Effector CD8-positive, alpha-beta T cell (primary cell): ENCODE data around the gene CFAP54.
"Not testable (repeated sequence)": the region's sequence is repeated elsewhere in the genome, so short reads cannot be mapped to it uniquely, and the experiment has no call there.

Experiments
- DNase-seq: peaks from one replicate; lab custom pipeline; 2025; lab: John Stamatoyannopoulos, UW

CFAP54 gene

DNA sequence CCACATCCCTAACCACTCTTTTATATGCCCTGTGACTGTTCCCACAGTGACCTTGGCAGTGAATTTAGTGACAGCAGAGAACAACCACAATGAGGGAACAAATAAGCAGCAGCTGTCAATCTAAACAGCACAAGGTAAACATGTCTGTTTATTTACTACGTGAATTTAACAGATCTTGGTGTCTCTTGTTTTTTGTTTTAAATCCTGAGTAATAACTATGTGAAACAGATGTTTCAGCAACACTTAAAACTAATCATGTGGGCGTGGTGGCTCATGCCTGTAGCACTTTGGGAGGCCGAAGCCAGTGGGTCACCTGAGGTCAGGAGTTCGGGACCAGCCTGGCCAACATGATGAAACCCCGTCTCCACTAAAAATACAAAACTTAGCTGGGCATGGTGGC is 17.0 kb upstream of the CFAP54 start:
- DNase-seq = no peak

DNA sequence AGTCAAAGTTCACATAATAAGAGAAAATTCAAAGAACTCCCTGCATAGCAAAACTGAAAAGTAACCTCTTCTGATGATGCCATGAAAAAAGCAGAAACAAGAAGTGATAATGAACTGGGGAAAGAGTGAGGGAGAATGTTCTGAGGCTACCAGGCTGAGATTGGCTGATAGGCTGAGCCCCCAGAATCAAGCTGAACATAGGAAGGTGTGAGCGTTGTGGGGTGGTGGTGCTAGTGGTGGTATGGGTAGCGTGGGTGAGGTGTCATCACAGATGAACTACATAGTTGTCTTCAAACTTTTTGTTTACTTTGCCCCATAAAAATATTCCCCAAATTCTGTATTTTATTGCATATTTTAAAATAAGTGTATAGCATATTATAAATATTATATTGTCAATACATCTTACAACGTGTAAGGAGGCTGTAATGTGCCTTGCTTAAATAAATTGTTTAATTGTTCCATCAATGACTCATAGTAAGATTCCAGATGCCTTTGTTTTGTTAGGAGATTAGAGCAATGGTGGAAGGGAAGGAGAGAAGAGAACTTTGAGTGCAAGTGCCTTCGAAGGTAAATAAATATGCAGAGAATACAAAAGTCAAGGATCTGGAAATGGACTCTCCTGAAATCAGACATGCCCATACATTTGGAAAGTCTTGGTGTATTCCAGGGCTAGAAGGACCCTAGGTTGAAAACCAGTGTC is 15.8 kb upstream of the CFAP54 start:
- no peak for DNase-seq

DNA sequence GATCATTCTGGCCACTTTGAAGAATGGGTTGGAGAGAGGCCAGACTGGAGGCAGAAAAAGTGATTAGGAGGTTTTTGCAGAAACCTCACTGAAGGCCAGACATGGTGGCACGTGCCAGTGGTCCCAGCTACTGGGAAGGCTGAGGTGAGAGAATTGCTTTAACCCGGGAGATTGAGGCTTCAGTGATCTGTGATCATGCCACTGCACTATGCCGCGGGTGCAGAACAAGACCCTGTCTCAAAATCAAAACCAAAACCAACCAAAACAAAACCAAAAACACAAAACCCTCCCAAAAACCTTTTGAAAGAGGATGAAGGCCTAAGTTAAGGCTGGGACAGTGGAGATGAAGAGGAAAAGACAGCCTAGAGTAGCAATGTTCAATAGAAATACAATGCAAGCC is 15.2 kb upstream of the CFAP54 start:
- DNase-seq = no peak

DNA sequence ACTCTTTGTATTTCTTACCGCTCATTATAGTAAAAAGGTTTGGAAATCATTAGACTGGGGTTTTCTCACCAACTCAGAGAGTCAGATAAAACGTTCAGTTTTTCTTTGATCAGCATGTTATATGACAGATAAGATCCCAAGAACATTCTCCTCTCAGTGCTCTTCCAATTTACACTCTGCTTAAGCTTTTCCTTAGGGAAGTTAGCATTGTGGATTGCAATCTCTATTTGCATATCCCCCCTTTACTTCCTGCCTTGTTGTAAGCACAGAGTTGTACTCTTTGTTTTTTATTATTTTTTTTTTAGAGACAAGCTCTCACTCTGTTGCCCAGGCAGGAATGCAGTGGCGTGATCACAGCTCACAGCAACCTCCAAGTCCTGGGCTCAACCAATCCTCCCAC is 11.4 kb upstream of the CFAP54 start:
- no peak for DNase-seq

DNA sequence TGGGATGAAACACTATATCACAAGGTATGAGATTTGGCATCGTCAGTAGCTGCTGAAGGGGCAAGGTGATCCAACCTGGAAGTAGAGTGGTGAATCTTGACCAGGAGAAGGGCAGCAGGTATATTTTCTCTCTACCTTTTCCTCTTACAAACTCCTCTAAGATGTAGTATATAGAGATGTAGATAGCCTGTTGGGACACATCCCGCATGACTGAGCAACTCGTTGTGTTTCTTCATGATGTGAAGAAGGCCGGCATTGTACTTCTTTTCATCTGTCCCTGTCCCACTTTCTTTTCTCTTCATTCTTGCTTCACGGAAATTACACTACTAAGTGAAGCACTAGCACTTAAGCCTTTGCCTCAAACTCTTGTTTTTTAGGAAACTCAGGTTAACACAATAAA is 7.3 kb upstream of the CFAP54 start:
- no peak for DNase-seq

DNA sequence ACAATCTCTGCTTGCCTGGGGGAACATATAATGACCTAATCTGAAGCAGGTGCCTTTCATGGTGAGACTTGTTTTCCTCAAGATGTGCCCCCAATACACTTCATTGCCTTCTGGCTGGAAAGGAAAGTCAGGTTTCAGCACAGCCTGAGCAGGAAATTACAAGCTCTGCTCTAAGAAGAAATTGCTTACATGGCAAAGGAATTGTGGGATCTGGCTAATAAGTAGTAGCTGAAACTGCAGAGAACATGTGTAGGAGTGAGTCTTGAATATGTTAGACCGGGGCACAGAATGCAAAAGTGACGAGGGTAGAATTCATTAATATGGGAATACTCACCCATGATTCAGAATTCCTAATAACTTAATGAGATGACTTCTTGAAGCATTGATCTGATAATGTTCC is 6.3 kb upstream of the CFAP54 start:
- no peak for DNase-seq

DNA sequence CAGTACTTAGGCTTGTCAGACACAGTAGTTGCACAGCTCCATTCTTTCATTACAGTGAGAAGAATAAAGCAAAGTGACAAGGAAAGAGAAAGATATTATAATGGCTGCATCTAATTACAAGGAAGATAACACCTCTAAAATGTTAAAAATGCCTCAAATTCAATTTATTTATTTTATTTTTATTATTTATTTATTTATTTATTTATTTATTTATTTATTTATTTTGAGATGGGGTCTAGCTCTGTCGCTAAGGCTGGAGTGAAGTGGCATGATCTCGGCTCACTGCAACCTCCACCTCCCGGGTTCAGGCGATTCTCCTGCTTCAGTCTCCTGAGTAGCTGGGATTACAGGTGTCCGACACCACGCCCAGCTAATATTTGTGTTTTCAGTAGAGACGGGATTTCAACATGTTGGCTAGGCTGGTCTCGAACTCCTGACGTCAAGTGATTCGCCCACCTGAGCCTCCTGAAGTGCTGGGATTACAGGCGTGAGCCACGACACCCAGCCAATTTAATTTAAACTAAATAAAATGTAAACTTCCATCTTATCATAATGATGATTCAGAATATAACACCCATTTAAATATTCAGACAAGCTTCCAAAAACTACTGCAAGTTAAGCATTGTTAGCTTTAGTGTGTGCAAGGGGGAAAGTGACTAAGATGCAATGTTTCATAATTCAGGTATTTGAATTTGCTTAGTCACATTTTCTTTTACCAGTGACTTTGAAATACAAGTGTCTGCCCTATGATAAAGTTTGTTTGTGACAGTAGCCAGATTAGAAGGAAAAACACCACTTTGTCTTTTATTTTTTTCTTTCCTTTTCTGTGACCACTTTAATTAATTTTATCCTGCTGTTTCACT is 2.4 kb upstream of the CFAP54 start:
- DNase-seq = no peak

DNA sequence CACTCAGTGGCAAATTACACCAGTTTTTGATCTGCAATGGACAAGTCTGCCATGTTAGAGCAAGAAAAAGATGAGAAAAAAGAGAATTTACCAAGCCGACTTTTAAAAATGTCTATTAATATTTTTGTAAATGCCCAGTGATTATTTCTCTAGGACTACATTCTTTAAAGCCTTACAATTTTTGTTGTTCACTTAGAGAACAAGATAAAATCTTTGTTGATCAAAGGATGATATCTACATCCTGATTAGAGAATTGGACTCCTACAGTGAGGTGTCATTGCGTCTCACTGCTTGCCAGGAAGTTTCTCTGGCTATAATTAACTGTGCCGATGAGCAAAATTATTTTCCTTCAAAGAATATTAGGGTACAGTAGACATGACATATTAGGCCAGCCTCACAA is 1.7 kb upstream of the CFAP54 start:
- DNase-seq = no peak

DNA sequence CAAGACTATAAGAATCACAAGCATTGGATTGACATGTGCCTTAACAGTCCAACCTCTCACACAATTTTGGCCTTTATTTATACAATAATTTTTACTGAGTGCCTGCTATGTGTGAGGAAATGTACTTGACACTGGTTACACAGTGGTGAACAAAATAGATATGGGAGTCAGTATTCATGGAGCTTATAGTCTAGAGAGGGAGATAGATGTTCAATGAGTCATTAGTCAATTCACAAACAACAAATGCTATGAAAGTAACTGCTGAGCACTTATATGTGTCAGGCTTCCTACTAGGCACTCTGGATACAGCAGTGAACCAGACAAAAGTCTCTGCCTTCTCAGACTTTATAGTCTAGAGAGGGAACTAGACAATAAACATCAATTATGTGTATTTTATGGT is 3.7 kb downstream of the CFAP54 start:
- no peak for DNase-seq

DNA sequence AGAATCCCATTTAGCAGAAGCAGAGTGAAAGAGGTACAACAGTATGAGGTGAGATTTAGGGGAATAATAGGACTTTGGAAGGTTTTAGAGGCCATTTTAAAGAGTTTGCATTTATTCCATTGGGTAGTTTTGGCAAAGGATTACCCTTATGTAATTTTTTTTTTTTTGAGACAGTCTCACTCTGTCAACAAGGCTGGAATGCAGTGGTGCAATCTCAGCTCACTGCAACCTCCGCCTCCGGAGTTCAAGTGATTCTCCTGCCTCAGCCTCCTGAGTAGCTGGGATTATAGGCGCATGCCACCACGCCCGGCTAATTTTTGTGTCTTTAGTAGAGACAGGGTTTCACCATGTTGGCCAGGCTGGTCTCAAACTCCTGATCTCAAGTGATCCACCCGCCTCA is 4.8 kb downstream of the CFAP54 start:
- DNase-seq = not testable (repeated sequence)

DNA sequence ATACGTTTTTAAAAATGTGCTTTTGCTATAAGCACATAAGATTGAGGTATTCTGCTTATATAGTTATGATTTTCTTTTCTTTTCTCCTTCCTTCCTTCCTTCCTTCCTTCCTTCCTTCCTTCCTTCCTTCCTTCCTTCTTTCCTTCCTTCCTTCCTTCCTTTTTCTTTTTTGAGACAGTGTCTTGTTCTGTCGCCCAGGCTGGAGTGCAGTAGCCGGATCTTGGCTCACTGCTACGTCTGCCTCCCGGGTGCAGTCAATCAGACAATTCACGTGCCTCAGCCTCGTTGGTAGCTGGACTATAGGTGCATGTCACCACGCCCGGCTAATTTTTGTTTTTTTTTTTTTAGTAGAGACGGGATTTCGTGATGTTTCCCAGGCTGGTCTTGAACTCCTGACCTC is 5.8 kb downstream of the CFAP54 start:
- no peak for DNase-seq

DNA sequence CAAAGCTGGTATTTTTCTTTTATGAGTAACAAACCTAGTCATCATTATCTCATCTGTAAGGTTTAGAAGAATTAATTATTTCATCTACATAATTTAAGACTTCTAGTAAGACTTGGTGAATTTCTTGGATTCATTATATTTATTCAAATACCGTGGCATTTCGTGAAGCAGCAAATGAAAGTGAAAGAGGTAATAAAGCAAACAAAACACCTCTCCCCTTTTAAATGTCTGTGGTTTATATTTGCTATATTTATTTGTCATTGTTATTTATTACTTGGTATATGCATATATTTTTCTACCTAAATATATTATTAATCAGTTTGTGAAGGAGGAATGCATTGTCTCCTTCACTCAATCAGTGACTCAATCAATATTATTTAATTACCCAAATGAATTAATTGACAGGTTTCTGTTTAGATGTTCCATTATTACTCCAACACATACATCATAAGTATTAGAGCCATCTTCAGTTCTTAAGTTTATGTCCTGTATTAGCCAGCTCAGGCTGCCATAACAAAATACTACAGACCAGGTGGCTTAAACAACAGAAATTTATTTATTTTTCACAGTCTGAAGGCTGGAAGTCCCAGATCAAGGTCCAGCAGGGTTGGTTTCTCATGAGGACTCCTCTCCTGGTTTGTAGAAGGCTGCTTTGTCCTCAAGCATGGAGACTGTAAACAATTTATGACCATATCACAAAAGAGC is 6.6 kb downstream of the CFAP54 start:
- no peak for DNase-seq

DNA sequence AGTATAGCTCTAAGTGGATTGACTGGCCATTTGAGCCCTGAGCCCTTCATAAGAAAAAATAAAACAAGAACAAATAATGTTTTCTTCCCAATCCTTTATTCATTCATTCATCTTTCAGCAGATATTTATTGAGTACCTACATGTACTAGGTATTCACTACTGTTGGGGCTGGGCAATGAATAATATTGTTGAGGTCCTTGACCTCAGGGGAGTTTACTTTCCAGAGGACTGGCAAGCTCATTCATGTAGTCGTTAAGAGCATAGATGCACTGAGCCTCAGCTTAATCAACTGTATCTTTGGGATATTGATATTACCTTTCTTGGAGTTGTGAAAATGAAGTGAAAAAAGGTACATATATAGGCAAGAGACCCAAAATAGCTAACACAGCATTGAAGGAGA is 7.6 kb downstream of the CFAP54 start:
- no peak for DNase-seq

DNA sequence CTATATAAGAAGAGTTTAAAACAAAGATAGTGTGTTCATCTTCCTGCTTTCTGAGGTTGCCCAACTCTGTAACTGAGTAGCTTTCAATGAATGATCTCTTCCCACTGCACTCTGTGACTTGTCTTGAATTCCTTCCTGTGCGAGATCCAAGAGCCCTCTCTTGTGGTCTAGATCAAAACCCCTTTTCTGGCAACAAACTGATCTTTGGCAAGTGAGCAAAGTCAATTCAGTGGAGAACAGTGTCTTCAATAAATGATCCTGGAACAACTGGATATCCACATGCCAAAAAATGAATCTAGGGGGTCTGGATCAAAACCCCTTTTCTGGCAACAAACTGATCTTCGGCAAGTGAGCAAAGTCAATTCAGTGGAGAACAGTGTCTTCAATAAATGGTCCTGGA is 8.5 kb downstream of the CFAP54 start:
- no peak for DNase-seq

DNA sequence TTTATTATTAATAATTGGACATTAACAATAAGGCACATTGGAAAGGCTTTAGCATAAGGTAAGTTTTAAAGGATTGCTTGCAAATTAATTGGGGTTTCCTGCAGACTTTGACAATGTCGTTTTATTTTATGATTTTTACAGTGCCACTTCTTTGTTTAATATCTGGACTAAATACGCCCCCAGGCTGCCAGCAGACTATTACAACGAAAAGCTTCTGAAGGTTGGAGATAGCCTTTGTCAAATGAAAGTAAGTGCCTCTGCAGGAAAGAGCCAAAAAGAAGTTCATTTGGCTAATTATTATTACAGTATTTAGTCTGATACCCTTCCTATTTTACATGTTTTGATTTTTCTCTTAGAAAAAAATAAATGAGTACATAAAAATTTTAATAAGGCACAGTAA is 11.3 kb downstream of the CFAP54 start:
- no peak for DNase-seq

DNA sequence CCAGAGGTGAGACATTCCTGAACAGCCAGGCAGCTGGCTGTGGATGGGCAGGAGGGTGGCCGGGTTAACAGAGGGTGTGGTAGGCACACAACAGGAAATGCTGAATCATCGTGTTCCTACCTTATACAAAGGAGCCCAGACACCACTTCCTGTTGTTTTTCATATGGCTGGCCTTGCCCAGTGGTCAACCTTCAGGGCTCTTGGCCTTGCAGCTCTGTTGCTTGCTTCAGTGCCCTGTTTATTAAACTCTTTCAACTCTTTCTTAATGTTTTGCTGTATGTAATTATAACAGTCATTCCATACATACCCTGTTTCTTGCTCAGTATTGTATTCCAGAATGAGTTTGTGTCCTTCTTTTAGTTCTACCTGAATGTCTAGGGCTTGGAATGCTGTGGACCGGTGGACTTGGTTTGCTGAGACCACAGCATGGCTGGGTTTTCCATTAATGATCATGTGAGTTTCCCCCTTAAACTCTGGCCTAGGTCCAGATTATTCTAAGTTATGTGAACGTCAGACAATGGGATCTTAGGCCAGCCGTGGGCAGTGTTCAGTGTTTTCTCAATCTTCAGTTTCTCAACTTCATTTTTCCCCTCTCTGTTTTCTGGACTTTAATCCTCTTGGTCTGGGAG is 11.9 kb downstream of the CFAP54 start:
- DNase-seq = no peak

DNA sequence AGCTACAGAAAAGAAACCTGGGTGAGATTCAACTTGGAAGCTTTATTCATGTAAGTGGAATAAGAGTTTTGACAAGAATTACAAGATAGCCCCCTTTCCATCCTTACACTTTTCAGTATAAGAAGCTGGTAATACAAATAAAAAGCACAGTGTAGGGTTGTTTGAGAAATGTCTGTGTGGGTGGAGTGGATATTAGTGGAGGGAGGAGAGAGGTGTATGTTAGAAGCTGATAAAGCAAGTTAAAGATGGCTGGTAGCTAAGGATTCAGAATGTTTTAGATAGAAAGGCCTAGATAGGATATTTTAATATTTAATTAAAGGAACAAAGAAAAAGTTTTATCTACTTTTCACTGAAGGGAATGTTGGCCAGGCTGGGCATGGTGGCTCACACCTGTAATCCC is 12.5 kb downstream of the CFAP54 start:
- no peak for DNase-seq

DNA sequence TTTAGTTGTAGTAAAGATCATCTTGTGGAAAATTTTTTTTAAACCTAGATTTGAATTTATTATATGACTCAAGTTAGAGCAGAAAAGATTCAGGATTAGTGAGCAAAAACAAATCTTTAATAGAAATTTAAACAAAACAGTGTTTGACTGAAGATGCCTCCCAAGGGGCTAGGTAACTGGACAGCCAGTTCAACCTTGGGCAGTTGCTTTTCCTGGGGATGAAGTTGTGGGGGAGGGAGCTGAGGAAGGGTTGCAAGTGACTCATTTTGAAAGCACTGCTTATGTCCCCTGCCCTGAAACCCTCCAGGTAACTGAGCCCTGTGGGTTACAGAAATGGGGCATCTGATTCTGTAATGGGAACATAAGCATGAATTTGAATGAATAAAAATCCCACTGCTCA is 13.1 kb downstream of the CFAP54 start:
- DNase-seq = no peak

DNA sequence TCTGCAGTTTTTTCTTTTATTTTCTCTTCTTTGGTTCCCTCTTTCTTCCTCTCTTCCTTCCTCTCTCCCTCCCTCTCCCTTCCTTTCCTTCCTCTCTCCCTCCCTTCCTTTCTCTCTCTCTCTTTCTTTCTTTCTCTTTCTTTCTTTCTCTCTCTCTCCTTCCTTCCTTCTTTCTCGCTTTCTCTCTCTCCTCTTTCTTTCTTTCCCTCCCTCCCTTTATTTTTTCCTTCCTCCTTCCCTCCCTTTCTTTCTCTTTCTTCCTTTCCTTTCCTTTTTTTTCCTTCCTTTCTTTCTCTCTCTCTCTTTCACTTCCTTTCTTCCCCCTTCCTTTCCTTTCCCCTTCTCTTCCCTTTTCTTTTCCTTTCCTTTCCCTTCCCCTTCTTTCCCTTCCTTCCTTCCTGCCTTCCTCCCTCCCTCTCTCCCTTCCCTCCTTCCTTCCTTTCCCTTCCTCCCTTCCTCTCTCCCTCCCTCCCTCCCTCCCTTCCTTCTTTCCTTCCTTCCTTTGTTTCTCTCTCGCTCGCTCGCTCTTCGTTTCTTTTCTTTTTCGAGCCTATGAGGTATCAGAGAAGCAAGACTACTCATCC is 13.7 kb downstream of the CFAP54 start:
- no peak for DNase-seq

DNA sequence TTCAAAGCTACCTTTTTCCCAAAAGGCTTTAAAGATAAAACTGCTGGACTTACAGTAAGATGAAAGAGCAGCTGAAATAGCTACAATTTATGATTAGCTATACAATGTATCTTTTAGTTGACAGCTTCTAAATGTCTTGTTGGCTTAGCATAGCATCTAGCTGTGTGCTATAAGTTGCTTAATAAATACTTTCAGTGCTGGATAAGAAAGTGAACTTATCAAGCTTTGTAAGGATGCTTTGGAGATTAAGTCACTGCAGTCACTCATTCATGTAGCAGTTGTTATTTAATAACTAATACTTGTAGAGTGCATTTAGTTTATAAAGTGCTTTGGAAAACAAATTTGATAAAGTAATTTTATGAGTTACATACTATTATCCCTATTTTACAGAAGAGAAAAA is 14.6 kb downstream of the CFAP54 start:
- no peak for DNase-seq

DNA sequence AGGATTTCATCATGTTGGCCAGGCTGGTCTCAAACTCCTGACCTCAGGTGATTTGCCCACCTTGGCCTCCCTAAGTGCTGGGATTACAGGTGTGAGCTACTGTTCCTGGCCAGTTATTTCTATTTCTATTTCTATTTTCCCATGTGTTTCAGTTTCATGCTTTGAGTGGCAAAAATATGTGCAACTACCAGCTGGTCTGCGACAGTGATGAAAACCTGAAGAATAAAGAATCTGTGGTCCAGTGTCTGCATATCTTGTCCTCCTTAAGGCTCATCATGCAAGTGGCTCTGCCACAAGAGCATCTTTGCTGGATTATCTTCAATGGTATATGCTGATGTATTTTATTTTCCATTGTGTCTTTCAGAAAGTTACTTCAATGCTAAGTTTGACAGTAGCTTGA is 17.4 kb downstream of the CFAP54 start:
- DNase-seq = no peak

DNA sequence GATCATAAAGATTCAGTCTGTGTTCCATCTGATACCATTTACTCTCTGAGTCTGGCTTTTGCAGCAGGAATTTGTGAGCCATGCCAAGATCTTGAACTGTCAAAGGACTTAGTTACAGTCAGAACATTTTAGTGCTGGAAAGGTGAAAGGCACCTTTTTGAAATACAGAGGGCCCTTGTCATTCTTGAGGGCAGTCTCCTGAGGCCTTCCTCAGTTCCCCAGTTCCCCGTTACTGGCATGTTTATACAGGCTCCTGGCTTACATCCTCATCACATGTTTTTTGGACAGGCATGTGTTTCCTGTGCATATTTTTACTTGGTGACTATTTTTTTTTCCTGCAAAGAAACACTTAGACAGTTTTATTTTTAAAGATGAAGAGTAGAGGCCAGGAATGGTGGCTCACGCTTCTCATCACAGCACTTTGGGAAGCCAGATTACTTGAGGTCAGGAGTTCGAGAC is 21.0 kb downstream of the CFAP54 start:
- DNase-seq = no peak
